GM19452 (cell line): ENCODE results near the gene CXCL13.
"Not testable (repeated sequence)": the region's sequence is repeated elsewhere in the genome, so short reads cannot be mapped to it uniquely, and the experiment has no call there.

Experiments
- ATAC-seq: cut with Tn5 transposase; IDR thresholded peaks from one replicate; pipeline ENCODE4 v1.9.1; 2021; ENCODE audit not compliant: unreplicated experiment

Gene CXCL13, protein sequence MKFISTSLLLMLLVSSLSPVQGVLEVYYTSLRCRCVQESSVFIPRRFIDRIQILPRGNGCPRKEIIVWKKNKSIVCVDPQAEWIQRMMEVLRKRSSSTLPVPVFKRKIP

DNA sequence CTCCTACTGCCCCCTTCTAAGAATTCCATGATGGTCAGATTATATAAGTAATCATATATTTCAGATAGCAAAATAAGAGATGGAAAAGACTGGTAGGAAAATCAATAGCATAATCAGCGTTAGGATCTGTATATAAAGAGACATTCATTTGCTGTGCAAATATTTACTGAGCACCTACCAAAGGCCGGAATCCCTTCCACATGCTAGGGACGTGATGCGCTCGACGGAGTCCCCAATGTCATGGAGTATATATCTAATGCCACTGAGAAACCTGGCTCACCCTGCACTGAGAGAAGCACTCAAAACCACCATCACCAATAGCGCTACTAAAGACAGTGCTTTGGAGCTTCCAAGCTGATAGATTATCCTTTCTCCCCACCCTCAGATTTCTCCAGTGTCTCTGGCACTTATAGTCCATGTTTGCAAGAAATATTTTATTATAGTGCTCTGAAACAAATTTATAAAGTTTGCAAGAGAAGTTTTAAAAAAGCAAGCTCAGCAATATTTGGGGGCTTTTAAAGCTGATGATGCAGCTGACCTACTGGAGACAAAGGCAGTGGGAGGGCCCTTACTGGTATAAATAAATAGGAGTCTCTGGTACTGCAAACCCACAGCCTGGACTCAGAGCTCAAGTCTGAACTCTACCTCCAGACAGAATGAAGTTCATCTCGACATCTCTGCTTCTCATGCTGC, at the start of gene CXCL13:
Gene CXCL13, plus strand, starts transcription at position 611 of the 693 bp plus-strand sequence. Its CDS starts 46 bp downstream, at position 657.
- ATAC-seq: no peak

DNA sequence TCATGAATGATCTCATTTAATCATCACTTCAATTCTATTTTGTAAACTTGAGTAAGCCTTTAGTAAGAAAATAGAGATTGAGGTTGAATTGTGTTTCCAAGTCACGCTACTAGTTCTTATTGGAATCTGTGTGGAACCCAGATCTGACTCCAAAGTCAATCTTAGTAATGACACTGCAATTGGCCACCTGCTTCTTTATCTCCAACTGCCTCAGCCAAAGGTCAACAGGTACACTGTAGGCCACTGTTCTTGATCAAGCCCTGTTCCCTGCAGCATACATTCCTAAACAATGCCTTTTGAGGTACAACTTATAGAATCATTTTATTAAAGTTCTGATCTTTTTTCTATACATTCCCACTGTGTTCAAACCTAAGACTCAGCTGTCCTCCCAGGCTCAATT, 45.5 kb upstream of the CXCL13 start:
- ATAC-seq: no peak

GRCh38 chr4:77561720-77562119, 43.9 kb upstream of the CXCL13 start:
- not testable (repeated sequence) for ATAC-seq

- ATAC-seq: no peak
Measured at GRCh38 chr4:77564231-77564630, 41.4 kb upstream of the CXCL13 start.

DNA sequence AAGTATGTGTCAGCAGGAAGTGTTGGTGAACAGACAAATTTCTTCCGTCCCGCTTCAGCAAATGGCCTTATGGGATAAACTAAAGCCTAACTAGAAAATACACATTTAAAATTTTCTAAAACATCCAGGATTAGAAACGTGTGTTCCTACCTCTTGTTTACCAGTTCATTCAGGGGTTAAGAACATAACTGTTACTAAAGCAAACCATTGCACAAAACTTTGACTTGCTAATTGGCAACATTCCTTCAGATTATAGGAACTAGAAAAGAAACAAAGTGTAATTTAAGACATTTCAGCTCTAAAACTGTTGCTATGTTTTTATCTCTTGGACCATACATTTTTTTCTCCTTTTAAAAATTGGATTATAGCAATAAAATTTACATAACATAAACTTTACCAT, 39.5 kb upstream of the CXCL13 start:
- ATAC-seq: no peak

DNA sequence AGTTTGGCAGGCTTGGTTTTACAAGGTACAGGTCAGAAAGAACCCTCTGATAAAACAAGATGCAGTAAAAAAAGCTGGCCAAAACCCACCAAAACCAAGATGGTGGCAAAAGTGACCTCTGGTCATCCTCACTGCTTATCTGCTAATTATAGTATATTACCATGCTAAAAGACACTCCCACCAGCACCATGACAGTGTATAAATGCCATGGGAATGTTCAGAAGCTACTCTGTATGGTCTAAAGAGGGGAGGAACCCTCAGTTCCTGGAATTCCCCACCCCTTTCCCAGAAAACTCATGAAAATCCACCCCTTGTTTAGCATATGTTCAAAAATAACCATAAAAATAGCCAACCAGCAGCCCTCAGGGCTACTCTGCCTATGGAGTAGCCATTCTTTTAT, 38.1 kb upstream of the CXCL13 start:
- ATAC-seq: no peak

DNA sequence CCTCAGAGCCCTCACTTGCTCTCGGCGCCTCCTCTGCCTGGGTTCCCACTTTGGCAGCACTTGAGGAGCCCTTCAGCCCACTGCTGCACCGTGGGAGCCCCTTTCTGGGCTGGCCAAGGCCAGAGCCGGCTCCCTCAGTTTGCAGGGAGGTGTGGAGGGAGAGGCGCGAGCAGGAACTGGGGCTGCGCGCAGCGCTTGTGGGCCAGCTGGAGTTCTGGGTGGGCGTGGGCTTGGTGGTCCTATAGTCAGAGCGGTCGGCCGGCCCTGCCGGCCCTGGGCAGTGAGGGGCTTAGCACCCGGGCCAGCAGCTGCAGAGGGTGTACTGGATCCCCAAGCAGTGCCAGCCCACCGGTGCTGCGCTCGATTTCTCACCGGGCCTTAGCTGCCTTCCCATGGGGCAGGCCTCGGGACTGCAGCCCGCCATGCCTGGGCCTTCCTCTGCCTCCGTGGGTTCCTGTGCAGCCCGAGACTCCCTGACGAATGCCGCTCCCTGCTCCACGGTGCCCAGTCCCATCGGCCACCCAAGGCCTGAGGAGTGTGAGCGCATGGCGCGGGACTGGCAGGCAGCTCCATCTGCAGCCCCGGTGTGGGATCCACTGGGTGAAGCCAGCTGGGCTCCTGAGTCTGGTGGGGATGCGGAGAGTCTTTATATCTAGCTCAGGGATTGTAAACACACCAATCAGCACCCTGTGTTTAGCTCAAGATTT, 35.0 kb upstream of the CXCL13 start:
- ATAC-seq: not testable (repeated sequence)

DNA sequence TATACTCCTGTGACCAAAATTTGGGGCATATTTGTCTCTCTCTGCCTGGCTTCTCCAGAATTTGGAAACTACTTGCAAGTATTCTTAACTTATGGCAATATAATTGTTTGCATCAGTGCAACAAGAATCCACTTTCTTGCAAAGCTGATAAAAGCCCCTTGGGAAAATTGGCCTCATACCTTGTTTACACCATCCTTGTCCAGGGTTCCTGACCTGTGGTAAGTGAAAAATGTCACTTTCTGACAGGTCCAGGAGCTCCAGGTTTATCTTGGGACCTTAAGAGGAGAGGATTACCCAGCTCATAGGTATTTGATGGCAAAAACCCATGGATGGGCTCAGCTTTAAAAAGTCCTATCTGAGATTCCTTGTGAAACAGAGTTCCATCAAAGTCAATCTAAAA, 29.3 kb upstream of the CXCL13 start:
- no peak for ATAC-seq

GRCh38 chr4:77578145-77578544, 27.5 kb upstream of the CXCL13 start:
- ATAC-seq: no peak

GRCh38 chr4:77579406-77580076, 26.1 kb upstream of the CXCL13 start:
- ATAC-seq: no peak

- peak; percentile 73 for ATAC-seq
Measured at GRCh38 chr4:77581724-77582123, 23.9 kb upstream of the CXCL13 start.

DNA sequence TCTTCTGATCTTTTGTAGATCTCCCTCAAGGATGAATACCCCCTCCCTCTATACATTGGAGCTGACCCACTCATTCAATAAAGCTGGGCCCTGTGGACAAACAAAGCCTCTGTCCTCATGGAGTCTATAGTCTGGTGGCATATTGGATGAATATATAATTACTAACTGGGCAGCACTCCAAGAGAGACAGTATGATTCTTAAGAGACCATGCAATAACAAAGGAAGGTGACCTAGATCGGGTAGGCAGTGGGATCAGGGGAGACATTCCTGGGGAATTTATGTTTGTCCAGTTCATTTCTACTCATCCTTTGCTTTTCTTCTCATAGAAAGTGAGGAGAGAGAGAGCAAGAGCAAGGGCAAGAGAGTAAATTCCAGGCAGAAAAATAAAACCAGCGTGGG, 23.5 kb upstream of the CXCL13 start:
- no peak for ATAC-seq

GRCh38 chr4:77582711-77583110, 22.9 kb upstream of the CXCL13 start:
- ATAC-seq: no peak

DNA sequence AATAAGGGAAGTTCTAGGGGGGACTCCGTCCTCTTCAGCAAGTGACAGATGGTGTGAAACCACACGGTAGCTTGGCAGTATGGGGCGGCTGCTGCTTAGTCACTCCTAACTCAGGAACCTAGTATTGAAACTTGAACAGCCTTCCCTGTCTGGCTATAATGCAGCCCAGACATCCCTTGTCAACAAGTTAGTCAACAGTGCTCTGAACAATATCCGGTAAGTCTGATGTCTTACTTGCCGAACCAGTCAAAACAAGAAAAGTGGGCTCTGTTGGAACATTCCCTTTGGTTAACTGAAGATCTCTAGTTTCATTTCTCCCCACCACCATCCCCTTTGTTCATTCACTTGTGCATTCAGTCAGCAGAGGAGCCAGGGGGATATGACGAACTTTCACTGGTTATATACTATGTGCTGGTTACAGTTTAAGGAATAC, 18.7 kb upstream of the CXCL13 start:
- peak; percentile 99 for ATAC-seq

- no peak for ATAC-seq
Measured at GRCh38 chr4:77590482-77590881, 15.1 kb upstream of the CXCL13 start.

GRCh38 chr4:77591532-77591931, 14.1 kb upstream of the CXCL13 start:
- ATAC-seq: no peak

GRCh38 chr4:77593101-77593500, 12.5 kb upstream of the CXCL13 start:
- ATAC-seq: no peak

GRCh38 chr4:77593993-77594392, 11.6 kb upstream of the CXCL13 start:
- ATAC-seq: no peak

- ATAC-seq: no peak
Measured at GRCh38 chr4:77595364-77595973, 10.2 kb upstream of the CXCL13 start.

- ATAC-seq: no peak
Measured at GRCh38 chr4:77599378-77599777, 6.2 kb upstream of the CXCL13 start.
